HG03442 (cell line): ENCODE results near the gene SFXN3.

ENCODE experiments used
- ATAC-seq: cut with Tn5 transposase; IDR thresholded peaks from one replicate; pipeline ENCODE4 v1.9.1; 2021; ENCODE audit warnings: mild to moderate bottlenecking, moderate library complexity; ENCODE audit not compliant: unreplicated experiment

SFXN3 gene

DNA sequence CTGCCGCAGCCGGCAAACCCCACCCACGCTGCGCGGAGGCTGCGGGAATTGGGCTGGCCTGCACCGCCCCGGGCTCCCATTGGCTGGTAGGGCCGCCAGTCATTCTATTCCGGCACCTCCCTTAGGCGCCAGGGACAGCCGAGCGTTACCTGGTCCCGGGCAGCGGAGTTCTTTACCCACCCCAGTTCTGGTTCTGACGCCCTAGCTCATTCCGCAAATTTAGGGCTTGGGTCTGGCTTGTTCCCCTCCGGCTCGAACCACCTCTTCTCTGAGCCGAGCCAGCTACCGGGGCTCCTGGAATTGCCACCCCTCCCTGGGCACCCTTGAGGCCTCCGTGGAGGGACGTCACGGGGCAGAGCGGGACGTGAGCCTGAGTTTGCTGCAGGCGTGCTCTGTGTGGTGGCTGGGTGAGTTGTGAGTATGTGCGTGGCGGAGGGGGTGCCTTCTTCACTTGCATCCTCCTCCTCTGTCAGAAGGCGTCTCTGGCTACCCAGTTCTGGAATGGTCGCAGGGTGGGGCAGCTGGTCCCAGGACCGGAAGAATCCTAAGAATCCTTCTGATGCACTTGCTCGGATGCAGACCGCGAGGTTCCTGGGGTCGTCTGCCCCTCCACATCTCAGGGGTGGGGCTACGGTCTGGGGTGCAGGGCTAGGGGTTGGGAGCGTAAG lies at the start of gene SFXN3, which contains the start of gene PDZD7:
SFXN3 (plus strand) TSS at position 107 of the 668 bp plus-strand sequence. CDS start 3,461 bp downstream, outside the sequence.
PDZD7 (minus strand) TSS at position 2 of the 668 bp plus-strand sequence. CDS start 910 bp downstream, outside the sequence.
- peak; percentile 87 for ATAC-seq

DNA sequence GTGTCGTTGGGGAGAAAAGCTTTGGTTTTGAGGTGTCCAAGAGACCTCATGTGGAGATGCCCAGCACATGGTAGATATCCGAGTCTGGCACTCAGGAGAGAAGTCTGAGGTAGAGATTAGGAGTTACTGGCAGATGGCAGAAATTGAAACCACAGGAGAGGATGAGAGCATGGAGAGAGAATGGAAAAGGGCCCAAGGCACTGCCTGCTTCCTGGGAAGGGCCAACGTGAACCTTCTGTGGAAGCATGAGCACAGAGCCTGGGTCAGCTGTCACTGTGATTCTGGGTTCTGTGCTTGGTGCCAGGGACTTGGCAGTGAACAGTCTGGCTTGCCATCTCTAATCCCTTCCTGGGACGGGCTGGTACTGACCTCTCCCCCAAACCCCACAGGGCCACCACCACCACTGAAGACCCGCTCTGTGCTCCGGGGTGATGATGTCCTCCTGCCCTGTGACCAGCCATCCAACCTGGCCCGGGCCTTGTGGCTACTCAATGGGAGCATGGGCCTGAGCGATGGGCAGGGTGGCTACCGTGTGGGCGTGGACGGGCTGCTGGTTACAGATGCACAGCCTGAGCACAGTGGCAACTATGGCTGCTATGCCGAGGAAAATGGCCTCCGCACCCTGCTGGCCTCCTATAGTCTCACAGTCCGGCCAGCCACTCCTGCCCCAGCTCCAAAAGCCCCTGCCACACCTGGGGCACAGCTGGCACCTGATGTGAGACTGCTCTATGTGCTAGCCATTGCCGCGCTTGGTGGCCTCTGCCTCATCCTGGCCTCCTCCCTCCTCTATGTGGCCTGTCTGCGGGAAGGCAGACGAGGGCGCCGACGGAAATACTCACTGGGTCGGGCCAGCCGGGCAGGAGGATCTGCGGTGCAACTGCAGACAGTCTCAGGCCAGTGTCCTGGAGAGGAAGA lies 47.9 kb upstream of the SFXN3 start:
- no peak for ATAC-seq

GRCh38 chr10:100983868-100984671 lies 47.0 kb upstream of the SFXN3 start:
- ATAC-seq: no peak

DNA sequence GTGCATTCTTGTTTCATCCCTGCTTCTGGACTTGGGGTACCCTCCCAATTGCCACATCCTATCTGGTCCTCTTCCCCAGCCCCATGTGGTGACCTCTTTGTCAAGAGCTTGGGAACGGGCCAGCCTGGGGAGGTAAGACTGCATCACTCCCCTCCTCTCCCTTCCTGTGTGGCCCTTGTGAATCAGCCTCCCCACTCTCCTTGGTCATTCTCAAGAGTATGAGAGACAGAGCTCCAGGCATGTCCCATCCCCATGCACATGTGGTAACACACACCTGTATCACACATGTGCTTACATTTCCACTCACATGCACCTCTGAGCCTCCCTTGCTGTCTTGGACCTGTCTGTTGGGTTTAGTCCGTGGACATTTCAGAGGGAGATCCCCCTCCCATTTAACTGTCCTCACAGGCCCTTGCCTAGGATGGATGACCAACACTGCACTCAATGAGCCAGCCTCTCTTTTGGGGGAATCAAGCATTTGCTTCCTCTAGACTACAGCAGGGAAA lies 46.3 kb upstream of the SFXN3 start:
- ATAC-seq: no peak

GRCh38 chr10:100985336-100985735 lies 45.7 kb upstream of the SFXN3 start:
- no peak for ATAC-seq

DNA sequence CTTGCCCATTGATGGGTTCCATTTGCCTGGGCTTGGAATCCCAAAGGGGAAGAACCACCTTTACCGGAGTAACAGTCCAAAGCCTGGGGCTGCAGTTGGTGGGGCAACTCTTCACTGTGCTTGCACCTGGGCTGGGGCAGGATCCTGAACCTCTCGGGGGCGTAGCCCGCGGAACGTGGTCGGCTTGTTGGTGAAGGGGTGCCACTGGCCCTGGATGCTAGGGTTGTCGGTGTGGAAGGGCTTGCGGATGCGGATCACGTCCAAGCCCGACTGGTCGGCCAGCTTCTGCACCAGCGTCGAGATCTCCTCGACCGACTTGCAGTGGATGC lies 44.4 kb upstream of the SFXN3 start:
- peak; percentile 8 for ATAC-seq

DNA sequence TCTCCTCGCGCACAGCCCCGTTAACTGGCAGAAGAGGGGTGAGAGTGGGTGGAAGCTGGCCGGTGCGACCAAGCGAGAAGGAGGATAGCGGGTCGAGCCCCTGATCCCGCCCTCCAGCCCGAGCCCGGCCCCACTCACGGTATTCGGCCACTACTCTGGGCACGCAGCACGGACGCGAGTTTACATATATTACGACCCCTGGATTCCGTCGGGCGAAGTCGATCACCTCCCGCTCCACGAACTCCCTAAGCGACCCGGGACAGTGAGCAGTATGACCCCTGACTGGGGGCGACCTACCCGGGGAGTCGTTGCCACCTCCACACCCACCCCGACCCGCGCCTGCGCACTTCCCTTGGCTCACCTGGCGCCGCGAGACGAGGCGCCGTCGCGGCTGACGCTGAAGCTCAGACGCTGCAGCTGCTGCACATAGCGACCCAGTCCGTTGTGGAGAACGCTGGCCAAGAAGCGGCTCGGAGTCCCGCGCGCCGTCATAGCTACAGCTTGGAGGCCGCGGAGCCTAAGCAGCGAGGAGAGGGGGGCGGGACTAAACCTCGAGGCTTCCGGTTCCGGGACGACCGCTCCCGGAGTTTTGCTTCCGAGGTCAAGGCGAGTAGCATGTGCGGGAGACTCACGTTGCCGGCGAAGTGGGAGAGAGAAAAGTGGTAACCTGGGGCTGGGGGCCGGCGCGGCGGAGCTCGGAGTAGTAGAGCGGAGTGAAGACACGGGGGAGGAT lies 43.9 kb upstream of the SFXN3 start, which contains the start of the genes MRPL43 and TWNK:
MRPL43 (minus strand) TSS at position 546 of the 733 bp plus-strand sequence; CDS start at position 492, 54 bp downstream.
TWNK (plus strand) TSS at position 592 of the 733 bp plus-strand sequence. CDS start 668 bp downstream, outside the sequence.
- peak; percentile 69 for ATAC-seq

DNA sequence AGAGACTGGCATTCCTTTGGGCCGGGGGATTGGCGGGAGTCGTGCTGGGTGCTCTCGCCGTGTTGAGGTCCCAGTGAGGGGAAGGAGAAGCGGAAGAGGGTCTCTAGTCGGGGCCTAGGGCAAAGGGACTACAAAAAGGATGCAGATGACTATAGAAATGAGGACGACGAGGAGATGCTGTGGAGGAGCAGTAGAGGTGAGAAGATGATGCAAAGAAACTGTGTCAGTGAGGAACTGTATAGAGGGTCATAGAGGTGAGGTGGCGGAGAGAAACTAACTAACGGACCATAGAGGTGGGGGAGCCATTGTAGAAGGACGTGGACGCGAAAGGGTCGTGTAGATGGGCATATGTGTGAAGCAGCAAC lies 43.4 kb upstream of the SFXN3 start:
- no peak for ATAC-seq

DNA sequence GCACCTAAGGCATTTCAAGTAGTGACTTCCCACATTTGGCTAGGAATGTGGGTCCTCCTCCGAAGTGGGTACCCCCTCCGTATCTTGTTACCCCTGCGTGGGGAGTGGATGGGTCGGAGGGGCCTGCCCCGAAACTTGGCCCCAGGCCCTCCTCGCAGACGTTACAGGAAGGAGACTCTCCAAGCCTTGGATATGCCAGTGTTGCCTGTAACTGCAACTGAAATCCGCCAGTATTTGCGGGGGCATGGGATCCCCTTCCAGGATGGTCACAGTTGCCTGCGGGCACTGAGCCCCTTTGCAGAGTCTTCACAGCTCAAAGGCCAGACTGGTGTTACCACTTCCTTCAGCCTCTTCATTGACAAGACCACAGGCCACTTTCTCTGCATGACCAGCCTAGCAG lies 42.9 kb upstream of the SFXN3 start:
- no peak for ATAC-seq

DNA sequence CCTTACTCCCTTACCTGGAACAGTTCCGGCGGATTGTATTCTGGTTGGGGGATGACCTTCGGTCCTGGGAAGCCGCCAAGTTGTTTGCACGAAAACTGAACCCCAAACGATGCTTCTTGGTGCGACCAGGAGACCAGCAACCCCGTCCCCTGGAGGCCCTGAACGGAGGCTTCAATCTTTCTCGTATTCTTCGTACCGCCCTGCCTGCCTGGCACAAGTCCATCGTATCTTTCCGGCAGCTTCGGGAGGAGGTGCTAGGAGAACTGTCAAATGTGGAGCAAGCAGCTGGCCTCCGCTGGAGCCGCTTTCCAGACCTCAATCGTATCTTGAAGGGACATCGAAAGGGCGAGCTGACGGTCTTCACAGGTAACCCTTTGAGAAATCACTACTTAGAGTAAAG lies 41.9 kb upstream of the SFXN3 start:
- ATAC-seq: no peak

DNA sequence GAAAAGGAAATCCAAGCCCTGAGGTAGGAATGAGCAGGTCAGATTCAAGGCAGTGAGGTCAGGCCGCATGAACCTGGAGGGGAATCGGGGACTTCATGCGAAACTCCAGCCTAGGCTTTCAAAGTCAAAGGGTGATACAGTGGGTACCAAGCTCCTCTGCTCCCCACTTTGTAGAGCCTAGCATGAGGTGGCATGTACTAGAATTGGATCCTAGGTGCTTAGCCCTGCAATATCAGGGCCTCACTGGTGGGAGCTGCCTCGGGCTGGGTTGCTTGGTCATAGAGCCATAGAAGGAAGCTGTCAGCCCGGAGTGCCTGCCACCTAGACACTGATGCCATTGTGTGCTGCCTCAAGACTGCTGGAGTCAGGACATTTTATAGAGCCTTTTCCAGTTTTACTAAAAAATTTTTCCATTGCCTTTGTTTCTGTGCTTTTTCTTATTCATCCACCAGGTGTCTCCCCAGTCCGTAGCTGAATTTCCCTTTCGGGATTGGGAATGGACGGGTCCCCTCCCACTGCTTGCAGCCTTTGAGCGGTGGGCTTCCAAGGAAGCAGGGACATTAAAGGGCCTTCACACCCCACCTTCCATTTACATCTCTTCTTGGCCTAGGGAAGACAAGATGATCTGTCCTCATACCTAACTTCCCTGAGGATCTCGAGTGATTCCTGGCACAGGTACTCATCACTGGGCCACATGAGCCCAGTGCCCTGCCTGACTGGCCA lies 36.9 kb upstream of the SFXN3 start:
- no peak for ATAC-seq

- no peak for ATAC-seq
Observed at GRCh38 chr10:100995181-100995580, 35.9 kb upstream of the SFXN3 start.

DNA sequence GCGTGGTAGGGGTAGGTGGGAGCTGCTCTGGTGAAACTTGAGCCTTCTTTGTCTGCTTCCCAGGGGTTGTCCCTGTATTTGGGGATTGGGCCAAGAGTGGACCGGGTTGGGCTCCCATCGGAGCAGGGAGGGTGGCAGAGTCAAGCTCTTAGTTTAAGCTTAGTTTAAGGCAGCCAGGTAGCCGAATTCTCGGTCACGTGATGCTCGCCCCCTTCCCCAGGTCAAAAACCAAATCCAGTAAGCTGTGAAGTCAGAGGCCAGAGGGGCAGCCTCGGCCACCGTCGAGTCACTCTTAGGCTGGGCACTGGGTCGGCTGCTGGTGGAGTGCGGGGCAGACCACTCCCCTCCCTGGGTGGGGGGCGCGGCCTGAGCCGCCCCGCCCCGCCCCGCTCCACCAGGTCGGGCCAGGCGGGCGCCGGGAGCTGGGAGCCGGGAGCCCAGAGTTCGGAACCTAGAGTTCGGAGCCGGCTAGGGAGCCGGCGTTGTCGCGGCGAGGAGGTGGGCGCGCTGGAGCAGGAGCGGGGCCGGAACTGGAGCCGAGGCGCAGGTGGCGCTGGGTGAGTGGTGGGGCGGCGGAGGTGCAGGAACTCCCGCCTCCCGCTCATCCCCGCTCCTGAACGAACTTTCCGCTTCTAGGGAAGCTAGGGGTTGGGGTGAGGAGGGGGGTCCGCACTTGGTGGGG lies 34.2 kb upstream of the SFXN3 start:
- ATAC-seq: no peak

- ATAC-seq: no peak
Observed at GRCh38 chr10:100997360-100998182, 33.5 kb upstream of the SFXN3 start.

DNA sequence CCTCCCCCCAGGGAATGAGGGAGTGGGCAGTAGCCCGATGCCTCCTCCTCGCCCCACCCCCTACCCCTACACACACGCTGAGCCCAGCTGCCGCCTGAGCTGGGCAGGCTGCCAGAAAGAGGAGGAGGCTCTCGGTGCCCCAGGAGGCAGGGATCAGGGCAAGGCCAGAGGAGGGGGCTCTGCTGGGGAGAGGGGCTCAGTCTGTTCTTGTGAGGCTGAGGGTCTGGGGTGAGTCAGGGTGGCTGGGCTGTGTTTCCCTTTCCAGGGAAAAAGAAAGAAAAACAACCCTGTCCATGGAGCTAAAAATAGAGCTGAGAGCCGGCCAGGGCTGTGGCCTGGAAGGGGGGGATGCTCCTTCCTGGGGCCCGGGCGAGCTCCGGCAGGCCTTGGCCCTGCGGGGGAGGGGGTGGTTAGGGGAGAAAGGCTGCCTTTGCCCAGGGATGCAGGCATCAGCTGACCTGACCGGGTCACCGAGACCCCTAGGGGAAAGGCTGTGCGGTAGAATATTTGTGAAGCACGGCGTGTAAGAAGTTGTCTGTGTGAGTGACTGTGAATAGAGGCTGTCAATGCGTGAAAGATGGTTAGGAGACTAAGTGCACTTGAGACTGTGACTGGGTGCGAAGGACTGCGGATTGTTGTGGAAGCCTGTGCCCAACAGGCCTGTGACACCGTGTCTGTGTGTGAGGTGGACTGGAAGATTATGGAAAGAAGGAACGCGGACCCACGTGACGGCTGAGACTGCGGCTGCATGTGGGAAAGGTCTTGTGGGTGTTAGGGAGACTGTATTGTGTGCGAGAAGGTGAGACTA lies 32.6 kb upstream of the SFXN3 start:
- no peak for ATAC-seq

- peak; percentile 44 for ATAC-seq
Observed at GRCh38 chr10:100998991-100999741, 31.9 kb upstream of the SFXN3 start.

GRCh38 chr10:100999742-101000126 lies 31.3 kb upstream of the SFXN3 start, which contains the start of gene LZTS2:
Gene LZTS2 (plus strand): TSS chr10:100999808. CDS start chr10:101002539, 2,731 bp downstream.
- no peak for ATAC-seq
